Nephron progenitor cell (in vitro differentiated cells): ENCODE measurements around the gene SPOP.

Experiments used
- DNase-seq: peaks from one replicate; pipeline ENCODE4 v3.0.0; 2021
- H3K27ac Mint-ChIP-seq: 2 replicates; pipeline ENCODE4 v1.8.0; 2021; ENCODE audit warnings: mild to moderate bottlenecking, moderate library complexity, mixed read lengths
- H3K27me3 Mint-ChIP-seq: 2 replicates; pipeline ENCODE4 v1.8.0; 2021; ENCODE audit warnings: mild to moderate bottlenecking, low read depth, mixed read lengths; ENCODE audit not compliant: poor library complexity
- H3K36me3 Mint-ChIP-seq: 2 replicates; pipeline ENCODE4 v1.8.0; 2021; ENCODE audit warnings: low read depth, mixed read lengths
- H3K4me1 Mint-ChIP-seq: 2 replicates; pipeline ENCODE4 v1.8.0; 2021; ENCODE audit warnings: mixed read lengths
- H3K4me3 Mint-ChIP-seq: 2 replicates; pipeline ENCODE4 v1.8.0; 2021; ENCODE audit warnings: mild to moderate bottlenecking, moderate library complexity, mixed read lengths
- H3K9me3 Mint-ChIP-seq: 2 replicates; pipeline ENCODE4 v1.8.0; 2021; ENCODE audit warnings: mild to moderate bottlenecking, moderate library complexity, mixed read lengths
- TF ChIP-seq, protein P1 (sequence below): fragments of 200-600 bp; sonication (generic); IDR thresholded peaks from 2 replicates; pipeline ENCODE4 v1.5.0; 2021; ENCODE audit warnings: antibody characterized with exemption

The SPOP gene

DNA sequence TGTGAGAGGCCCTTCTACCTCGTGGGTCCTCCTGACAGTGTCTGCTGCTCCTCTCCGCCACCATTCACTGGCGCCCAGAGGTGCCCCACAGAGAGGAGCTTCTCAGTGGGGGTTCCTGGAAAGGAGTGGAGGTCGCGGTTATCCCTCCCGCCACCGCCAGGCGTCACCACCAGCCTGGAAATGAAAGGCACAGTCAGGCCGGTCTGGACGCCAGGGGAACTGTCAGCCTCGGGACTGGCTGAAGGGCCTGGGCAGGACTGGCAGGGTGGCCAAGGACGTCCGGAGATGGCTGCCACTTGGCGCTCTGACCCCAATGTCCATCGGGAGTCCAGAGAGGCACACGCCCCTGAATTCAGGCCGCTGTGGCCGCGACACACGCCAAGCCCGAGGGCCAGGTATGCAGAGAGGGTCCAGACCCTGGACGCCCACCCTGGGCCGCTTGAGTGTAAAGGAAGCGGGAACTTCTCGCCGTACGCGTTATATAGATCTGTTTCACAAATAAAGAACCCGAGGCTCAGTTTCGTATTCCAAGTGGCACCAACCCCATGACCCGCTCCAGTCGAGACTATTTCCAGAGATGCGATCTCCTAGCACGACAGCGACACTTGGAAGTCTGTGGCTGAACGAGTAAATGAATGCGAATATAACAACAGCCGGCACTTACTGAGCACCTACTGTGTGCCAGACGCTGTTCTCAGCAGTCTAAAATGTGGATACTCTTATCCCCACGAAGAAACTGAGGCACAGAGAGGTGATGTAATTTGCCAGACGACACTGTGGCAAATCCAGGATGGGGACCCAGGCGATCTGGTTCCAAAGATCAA, 109.8 kb downstream of the SPOP start:
- H3K27ac Mint-ChIP-seq: no peak overlapping the region

GRCh38 chr17:49567104-49567521, 110.8 kb downstream of the SPOP start:
- no peak overlapping the region for H3K27ac Mint-ChIP-seq
- TF ChIP-seq, protein P1, sequence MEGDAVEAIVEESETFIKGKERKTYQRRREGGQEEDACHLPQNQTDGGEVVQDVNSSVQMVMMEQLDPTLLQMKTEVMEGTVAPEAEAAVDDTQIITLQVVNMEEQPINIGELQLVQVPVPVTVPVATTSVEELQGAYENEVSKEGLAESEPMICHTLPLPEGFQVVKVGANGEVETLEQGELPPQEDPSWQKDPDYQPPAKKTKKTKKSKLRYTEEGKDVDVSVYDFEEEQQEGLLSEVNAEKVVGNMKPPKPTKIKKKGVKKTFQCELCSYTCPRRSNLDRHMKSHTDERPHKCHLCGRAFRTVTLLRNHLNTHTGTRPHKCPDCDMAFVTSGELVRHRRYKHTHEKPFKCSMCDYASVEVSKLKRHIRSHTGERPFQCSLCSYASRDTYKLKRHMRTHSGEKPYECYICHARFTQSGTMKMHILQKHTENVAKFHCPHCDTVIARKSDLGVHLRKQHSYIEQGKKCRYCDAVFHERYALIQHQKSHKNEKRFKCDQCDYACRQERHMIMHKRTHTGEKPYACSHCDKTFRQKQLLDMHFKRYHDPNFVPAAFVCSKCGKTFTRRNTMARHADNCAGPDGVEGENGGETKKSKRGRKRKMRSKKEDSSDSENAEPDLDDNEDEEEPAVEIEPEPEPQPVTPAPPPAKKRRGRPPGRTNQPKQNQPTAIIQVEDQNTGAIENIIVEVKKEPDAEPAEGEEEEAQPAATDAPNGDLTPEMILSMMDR: no peak
- peaks cover 7% of the 10 kb centered on the region for H3K4me1 Mint-ChIP-seq
- H3K4me3 Mint-ChIP-seq: no peak overlapping the region
- no peaks in the 10 kb centered on the region for H3K36me3 Mint-ChIP-seq
- H3K9me3 Mint-ChIP-seq: peaks cover under 1% of the 10 kb centered on the region
- no peak for DNase-seq
- H3K27me3 Mint-ChIP-seq: peaks cover 76% of the 10 kb centered on the region

More for the DNA sequence above, 109.8 kb downstream of the SPOP start:
- TF ChIP-seq, protein P1: peak; percentile 92
- Mint-ChIP-seq H3K4me3 (peak overlapping the region; percentile 66), H3K27me3 (peaks cover 81% of the 10 kb centered on the region), H3K36me3 (no peaks in the 10 kb centered on the region), H3K4me1 (peaks cover 7% of the 10 kb centered on the region), H3K9me3 (no peaks in the 10 kb centered on the region)
- peak; percentile 95 for DNase-seq

DNA sequence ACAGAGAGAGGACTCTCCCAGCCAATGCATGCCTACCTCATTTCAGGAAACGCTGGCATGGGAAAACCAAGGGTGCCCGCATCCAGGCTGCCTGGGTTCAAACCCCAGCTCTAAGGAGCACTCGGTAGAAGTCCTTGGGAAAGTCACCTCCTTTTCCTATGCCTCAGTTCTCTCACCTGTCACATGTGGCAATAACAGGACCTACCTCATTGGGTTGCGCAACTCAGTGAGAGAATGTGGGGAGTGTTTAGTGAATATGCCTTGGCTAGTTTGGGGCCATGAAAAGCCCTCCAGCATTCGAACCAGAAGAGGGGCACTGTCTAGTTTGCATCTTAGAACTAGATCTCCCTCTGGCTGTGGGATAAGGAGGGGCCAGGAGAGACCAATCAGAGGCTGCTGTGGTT, 111.2 kb downstream of the SPOP start:
- H3K27ac Mint-ChIP-seq: no peak overlapping the region
- peaks cover 3% of the 10 kb centered on the region for H3K9me3 Mint-ChIP-seq
- H3K4me1 Mint-ChIP-seq: peaks cover 7% of the 10 kb centered on the region
- TF ChIP-seq, protein P1: no peak
- no peaks in the 10 kb centered on the region for H3K36me3 Mint-ChIP-seq
- DNase-seq: no peak
- H3K27me3 Mint-ChIP-seq: peaks cover 76% of the 10 kb centered on the region
- H3K4me3 Mint-ChIP-seq: no peak overlapping the region

DNA sequence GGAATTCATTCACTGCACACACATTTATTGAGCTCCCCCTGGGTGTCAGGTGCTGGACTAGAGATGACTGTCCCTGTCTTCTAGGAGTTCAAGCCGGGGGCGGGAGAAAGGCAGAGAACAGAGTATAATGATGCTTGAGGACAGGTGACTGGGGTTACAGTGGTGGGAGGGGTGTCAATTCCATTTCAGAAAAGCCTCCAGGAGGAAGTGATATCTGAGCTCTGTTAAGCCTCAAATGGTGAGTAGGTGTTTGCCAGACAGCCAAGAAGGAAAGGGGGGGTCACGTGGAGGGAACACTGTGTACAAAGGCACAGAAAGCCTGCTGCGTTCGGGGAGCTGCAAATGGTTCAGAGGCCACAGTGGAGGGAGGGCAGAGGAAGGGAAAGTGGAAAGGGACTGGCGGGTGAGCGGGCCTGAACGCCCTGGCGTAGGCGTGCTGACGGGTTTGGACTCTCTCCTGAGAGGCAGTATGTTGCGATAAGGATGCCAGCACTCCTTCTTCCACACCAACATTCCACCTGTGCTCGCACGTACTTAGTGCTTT, 111.9 kb downstream of the SPOP start:
- no peak overlapping the region for H3K4me3 Mint-ChIP-seq
- DNase-seq: no peak
- no peak overlapping the region for H3K27ac Mint-ChIP-seq
- peaks cover 76% of the 10 kb centered on the region for H3K27me3 Mint-ChIP-seq
- no peaks in the 10 kb centered on the region for H3K36me3 Mint-ChIP-seq
- TF ChIP-seq, protein P1: no peak
- H3K4me1 Mint-ChIP-seq: peaks cover 7% of the 10 kb centered on the region
- peaks cover 3% of the 10 kb centered on the region for H3K9me3 Mint-ChIP-seq

GRCh38 chr17:49564638-49565037, 113.3 kb downstream of the SPOP start:
- DNase-seq: no peak
- H3K27me3 Mint-ChIP-seq: peaks cover 72% of the 10 kb centered on the region
- peaks cover 7% of the 10 kb centered on the region for H3K4me1 Mint-ChIP-seq
- no peak overlapping the region for H3K27ac Mint-ChIP-seq
- TF ChIP-seq, protein P1: no peak
- H3K9me3 Mint-ChIP-seq: peaks cover 3% of the 10 kb centered on the region
- H3K36me3 Mint-ChIP-seq: no peaks in the 10 kb centered on the region
- H3K4me3 Mint-ChIP-seq: no peak overlapping the region
